SU-DHL-6 (cell line): ENCODE measurements around the gene KRT84.

Experiments used
- CTCF ChIP-seq: fragments of 200-600 bp; sonication (generic); IDR thresholded peaks from one replicate; pipeline ENCODE4 v1.5.1; 2017; ENCODE audit warnings: antibody characterized with exemption, mild to moderate bottlenecking, low read length, moderate library complexity; ENCODE audit not compliant: insufficient read depth, poor library complexity, severe bottlenecking
- EZH2phosphoT487 ChIP-seq: fragments of 200-600 bp; sonication (generic), shearing (Covaris generic); conservative IDR thresholded peaks from 2 replicates; pipeline ENCODE4 v1.6.1; 2018; ENCODE audit warnings: mild to moderate bottlenecking, antibody characterized with exemption, low read length, moderate library complexity, mixed read lengths

GRCh38 chr12:52367876-52368275 is 17.6 kb downstream of the KRT84 start:
- no peak for TF ChIP-seq CTCF
- no peak for TF ChIP-seq EZH2phosphoT487
